Neural cell (in vitro differentiated cells): ENCODE data around the gene PDGFB.

Experiments used
- EZH2 ChIP-seq: fragments of 200-600, 300-800 bp; shearing (Covaris generic), sonication (generic); IDR thresholded peaks from 2 replicates; pipeline ENCODE4 v1.6.1; 2014; ENCODE audit warnings: antibody characterized with exemption, low read length, borderline replicate concordance, mild to moderate bottlenecking; ENCODE audit not compliant: insufficient read depth, poor library complexity, severe bottlenecking
- MXI1 ChIP-seq: fragments of 450-650 bp; conservative IDR thresholded peaks from 2 replicates; pipeline ENCODE4 v1.6.1; 2014; ENCODE audit warnings: antibody characterized with exemption, mild to moderate bottlenecking; ENCODE audit not compliant: poor library complexity, severe bottlenecking
- POLR2AphosphoS5 ChIP-seq: IDR thresholded peaks from 2 replicates; pipeline ENCODE4 v1.6.1; 2012
- TAF1 ChIP-seq: IDR thresholded peaks from 2 replicates; pipeline ENCODE4 v1.6.1; 2012; ENCODE audit warnings: low read depth
- TF ChIP-seq, protein P1 (sequence below): IDR thresholded peaks from 2 replicates; pipeline ENCODE4 v1.6.1; 2012; ENCODE audit warnings: borderline replicate concordance
- TF ChIP-seq, protein P2 (sequence below): fragments of 450-650 bp; IDR thresholded peaks from 2 replicates; pipeline ENCODE4 v1.5.1; 2014; ENCODE audit warnings: antibody characterized with exemption, mild to moderate bottlenecking, moderate library complexity; ENCODE audit not compliant: poor library complexity, severe bottlenecking

DNA sequence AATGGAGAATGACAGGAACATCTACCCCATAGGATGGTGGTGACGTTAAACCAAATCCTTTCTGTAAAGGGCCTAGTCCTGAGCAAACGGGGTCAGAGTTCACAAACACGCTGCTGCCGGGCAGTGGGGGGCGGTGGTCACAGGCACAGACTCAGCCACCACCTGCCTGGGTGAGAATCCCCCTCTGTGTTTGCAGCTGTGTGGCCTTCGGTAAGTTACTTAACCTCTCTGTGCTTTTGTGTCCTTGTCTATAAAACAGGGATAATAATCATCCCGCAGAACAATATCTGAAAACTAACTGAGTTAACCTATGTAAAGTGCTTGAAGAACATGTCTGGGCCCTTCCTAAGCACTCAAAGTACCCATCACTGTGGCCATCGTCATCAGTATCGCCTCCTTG, 26.0 kb upstream of the PDGFB start:
- no peak for TF ChIP-seq POLR2AphosphoS5
- TF ChIP-seq, protein P1, sequence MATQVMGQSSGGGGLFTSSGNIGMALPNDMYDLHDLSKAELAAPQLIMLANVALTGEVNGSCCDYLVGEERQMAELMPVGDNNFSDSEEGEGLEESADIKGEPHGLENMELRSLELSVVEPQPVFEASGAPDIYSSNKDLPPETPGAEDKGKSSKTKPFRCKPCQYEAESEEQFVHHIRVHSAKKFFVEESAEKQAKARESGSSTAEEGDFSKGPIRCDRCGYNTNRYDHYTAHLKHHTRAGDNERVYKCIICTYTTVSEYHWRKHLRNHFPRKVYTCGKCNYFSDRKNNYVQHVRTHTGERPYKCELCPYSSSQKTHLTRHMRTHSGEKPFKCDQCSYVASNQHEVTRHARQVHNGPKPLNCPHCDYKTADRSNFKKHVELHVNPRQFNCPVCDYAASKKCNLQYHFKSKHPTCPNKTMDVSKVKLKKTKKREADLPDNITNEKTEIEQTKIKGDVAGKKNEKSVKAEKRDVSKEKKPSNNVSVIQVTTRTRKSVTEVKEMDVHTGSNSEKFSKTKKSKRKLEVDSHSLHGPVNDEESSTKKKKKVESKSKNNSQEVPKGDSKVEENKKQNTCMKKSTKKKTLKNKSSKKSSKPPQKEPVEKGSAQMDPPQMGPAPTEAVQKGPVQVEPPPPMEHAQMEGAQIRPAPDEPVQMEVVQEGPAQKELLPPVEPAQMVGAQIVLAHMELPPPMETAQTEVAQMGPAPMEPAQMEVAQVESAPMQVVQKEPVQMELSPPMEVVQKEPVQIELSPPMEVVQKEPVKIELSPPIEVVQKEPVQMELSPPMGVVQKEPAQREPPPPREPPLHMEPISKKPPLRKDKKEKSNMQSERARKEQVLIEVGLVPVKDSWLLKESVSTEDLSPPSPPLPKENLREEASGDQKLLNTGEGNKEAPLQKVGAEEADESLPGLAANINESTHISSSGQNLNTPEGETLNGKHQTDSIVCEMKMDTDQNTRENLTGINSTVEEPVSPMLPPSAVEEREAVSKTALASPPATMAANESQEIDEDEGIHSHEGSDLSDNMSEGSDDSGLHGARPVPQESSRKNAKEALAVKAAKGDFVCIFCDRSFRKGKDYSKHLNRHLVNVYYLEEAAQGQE = no peak
- TF ChIP-seq, protein P2, sequence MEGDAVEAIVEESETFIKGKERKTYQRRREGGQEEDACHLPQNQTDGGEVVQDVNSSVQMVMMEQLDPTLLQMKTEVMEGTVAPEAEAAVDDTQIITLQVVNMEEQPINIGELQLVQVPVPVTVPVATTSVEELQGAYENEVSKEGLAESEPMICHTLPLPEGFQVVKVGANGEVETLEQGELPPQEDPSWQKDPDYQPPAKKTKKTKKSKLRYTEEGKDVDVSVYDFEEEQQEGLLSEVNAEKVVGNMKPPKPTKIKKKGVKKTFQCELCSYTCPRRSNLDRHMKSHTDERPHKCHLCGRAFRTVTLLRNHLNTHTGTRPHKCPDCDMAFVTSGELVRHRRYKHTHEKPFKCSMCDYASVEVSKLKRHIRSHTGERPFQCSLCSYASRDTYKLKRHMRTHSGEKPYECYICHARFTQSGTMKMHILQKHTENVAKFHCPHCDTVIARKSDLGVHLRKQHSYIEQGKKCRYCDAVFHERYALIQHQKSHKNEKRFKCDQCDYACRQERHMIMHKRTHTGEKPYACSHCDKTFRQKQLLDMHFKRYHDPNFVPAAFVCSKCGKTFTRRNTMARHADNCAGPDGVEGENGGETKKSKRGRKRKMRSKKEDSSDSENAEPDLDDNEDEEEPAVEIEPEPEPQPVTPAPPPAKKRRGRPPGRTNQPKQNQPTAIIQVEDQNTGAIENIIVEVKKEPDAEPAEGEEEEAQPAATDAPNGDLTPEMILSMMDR = no peak
- no peak for TF ChIP-seq TAF1
- TF ChIP-seq EZH2 = no peak
- TF ChIP-seq MXI1 = no peak
